Measurements from ENCODE around the gene ING5. TPM values are rescaled to one million over a fixed set of nuclear protein-coding genes. Genes with fewer than 3 reads are reported as not detected.

The ING5 gene
- total RNA-seq, 6 experiments from 2014 or later = 18.7 to 20.0 (median 19.5) TPM

GRCh38 chr2:241689306-241689705, 12.5 kb upstream of the ING5 start:
- Mint-ChIP-seq H3K27me3 (ENCODE audit: insufficient read depth) (peaks cover 4% of the 10 kb centered on the region), H3K36me3 (ENCODE audit: low read depth) (peaks cover 34% of the 10 kb centered on the region), H3K9me3 (no peaks in the 10 kb centered on the region), H3K27ac (no peak overlapping the region), H3K4me1 (ENCODE audit: low read depth) (peaks cover 25% of the 10 kb centered on the region), H3K4me3 (no peak overlapping the region)
- DNase-seq = no peak
- TF ChIP-seq CTCF (IDR thresholded peaks at IDR 0.05) = no peak

GRCh38 chr2:241690202-241690717, 11.6 kb upstream of the ING5 start:
- Mint-ChIP-seq H3K27me3 (ENCODE audit: insufficient read depth) (peaks cover 4% of the 10 kb centered on the region), H3K27ac (peak overlapping the region; percentile 16; the same call in 1 of the 2 replicates), H3K9me3 (no peaks in the 10 kb centered on the region), H3K4me3 (no peak overlapping the region), H3K36me3 (ENCODE audit: low read depth) (peaks cover 29% of the 10 kb centered on the region), H3K4me1 (ENCODE audit: low read depth) (peaks cover 20% of the 10 kb centered on the region)
- no peak for TF ChIP-seq CTCF (IDR thresholded peaks at IDR 0.05)
- no peak for DNase-seq

- Mint-ChIP-seq H3K4me3 (peak overlapping the region; percentile 67; the same call in 1 of the 2 replicates), H3K27me3 (ENCODE audit: insufficient read depth) (peaks cover 5% of the 10 kb centered on the region), H3K27ac (peak overlapping the region; percentile 88)
Observed at GRCh38 chr2:241692448-241692847, 9.4 kb upstream of the ING5 start.

DNA sequence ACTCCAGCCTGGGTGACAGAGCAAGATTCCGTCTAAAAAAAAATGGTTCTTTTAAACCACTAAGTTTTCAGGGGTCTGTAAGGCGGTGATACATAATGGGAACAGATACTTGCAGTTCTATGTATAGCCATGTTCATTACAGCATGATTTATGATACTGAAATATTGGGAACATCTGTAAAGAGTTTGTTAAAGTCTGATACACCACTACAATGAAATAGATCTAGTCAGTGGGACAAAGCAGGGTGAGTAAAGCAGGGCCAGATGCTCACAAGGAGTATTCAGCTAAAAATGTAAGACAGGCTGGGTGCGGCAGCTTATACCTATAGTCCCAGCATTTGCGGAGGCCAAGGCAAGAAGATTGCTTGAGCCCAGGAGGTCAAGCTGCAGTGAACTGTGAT, 6.2 kb upstream of the ING5 start:
- no peak for TF ChIP-seq CTCF (IDR thresholded peaks at IDR 0.05)
- peak overlapping the region; percentile 1; the same call in 1 of the 2 replicates for H3K27ac Mint-ChIP-seq
- no peak for DNase-seq
- H3K9me3 Mint-ChIP-seq = no peaks in the 10 kb centered on the region
- peaks cover 22% of the 10 kb centered on the region for H3K36me3 Mint-ChIP-seq (ENCODE audit: low read depth)
- H3K27me3 Mint-ChIP-seq (ENCODE audit: insufficient read depth) = peaks cover 7% of the 10 kb centered on the region
- no peak overlapping the region for H3K4me3 Mint-ChIP-seq
- peaks cover 35% of the 10 kb centered on the region for H3K4me1 Mint-ChIP-seq (ENCODE audit: low read depth)

More at GRCh38 chr2:241692448-241692847, 9.4 kb upstream of the ING5 start:
- Mint-ChIP-seq H3K36me3 (ENCODE audit: low read depth) (peaks cover 26% of the 10 kb centered on the region), H3K4me1 (ENCODE audit: low read depth) (peaks cover 26% of the 10 kb centered on the region), H3K9me3 (no peaks in the 10 kb centered on the region)
- TF ChIP-seq CTCF (IDR thresholded peaks at IDR 0.05) = no peak
- peak; percentile 82 for DNase-seq

DNA sequence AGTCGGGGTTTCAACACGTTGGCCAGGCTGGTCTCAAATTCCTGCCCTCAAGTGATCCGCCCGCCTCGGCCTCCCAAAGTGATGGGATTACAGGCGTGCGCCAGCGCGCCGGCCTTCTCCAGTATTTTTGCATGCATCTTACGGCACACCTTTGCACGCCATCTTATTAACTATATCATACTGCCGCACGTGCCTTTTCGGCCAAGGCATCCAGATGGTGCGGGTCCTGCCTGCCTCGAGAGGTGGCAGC, 765 bp upstream of the ING5 start:
- peaks cover 15% of the 10 kb centered on the region for H3K36me3 Mint-ChIP-seq (ENCODE audit: low read depth)
- TF ChIP-seq CTCF (IDR thresholded peaks at IDR 0.05) = no peak
- peaks cover 6% of the 10 kb centered on the region for H3K9me3 Mint-ChIP-seq
- peaks cover 24% of the 10 kb centered on the region for H3K4me1 Mint-ChIP-seq (ENCODE audit: low read depth)
- peak overlapping the region; percentile 88 for H3K27ac Mint-ChIP-seq
- peak overlapping the region; percentile 88 for H3K4me3 Mint-ChIP-seq
- H3K27me3 Mint-ChIP-seq (ENCODE audit: insufficient read depth) = peaks cover 5% of the 10 kb centered on the region
- peak; percentile 81 for DNase-seq
